LoVo (cell line): ENCODE results near the gene MRFAP1L1.
"Not testable (repeated sequence)": the region's sequence is repeated elsewhere in the genome, so short reads cannot be mapped to it uniquely, and the experiment has no call there.

Experiments used
- DNase-seq: peaks from one replicate; pipeline ENCODE4 v3.0.0-alpha.2; 2016; ENCODE audit warnings: low spot score

MRFAP1L1 gene

GRCh38 chr4:6734165-6734786 lies 24.6 kb upstream of the MRFAP1L1 start:
- no peak for DNase-seq

GRCh38 chr4:6733358-6734164 lies 23.9 kb upstream of the MRFAP1L1 start:
- DNase-seq = no peak

- DNase-seq = peak; percentile 79
Measured at GRCh38 chr4:6732441-6733357, 23.0 kb upstream of the MRFAP1L1 start.

- no peak for DNase-seq
Measured at GRCh38 chr4:6731780-6732179, 22.1 kb upstream of the MRFAP1L1 start.

- DNase-seq = no peak
Measured at GRCh38 chr4:6731318-6731675, 21.6 kb upstream of the MRFAP1L1 start.

- DNase-seq = no peak
Measured at GRCh38 chr4:6730603-6731317, 21.1 kb upstream of the MRFAP1L1 start.

DNA sequence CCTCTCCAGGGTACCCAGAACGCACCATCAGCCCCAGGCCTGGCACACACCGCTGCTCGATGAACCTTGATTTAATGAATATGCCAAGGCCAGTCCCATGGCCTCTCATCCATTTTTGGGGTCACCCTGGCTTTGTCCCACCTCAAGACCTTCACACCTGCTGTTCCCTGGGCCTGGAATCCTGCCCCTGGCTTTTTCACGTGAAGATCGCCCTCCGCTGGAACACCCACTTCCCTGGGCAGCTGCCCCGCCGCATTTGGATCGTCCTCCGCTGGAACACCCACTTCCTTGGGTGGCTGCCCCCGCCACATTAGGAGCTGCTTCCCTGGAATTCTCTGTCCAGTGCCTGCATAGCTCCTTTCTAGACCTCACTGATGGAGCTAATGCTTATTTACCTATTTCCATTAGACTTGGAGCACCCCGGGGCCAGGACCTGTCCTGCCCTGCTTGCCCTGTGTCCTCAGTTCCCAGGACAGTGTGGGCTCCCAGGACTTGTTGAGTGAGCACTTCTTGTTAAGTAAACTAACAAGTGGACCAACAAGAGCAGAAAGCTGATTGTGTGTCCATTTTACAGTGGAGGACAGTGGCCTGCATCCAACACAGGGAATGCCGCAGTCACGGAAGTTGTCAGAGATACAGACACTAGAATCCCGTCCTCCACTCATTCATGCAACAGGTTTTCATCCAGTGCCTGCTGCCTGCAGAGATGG lies 18.8 kb upstream of the MRFAP1L1 start:
- DNase-seq = no peak

DNA sequence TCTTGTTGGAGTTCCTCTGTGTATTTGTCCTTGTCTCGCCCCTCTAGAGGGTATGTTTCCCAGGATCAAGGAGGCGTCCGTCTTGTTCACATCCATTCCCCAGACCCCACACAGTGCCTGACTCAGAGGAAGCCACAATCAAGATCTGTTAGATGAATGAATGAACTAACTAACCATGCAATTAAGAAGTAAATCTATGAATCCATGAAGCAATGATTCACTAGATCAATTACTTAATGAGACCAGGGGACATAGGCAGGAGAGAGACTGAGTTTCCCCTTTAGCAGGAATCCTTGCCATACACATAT lies 18.2 kb upstream of the MRFAP1L1 start:
- no peak for DNase-seq

GRCh38 chr4:6727081-6727942 lies 17.6 kb upstream of the MRFAP1L1 start:
- DNase-seq = no peak

DNA sequence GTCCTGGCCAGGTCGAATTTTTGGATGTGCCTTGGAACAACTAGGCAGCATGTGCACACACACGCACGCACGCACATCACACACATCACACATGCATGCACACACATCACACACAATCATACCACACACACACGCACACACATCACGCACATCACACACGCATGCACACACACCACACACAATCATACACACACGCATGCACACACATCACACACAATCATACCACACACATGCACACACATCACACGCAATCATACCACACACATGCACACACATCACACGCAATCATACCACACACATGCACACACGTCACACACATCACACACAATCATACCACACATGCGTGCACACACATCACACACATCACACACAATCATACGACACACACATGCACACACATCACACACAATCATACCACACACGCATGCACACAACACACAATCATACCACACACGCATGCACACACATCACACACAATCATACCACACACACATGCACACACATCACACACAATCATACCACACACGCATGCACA lies 15.8 kb upstream of the MRFAP1L1 start:
- DNase-seq = not testable (repeated sequence)

- DNase-seq = no peak
Measured at GRCh38 chr4:6724421-6725111, 14.9 kb upstream of the MRFAP1L1 start.

- no peak for DNase-seq
Measured at GRCh38 chr4:6723851-6724250, 14.2 kb upstream of the MRFAP1L1 start.

GRCh38 chr4:6722891-6723290 lies 13.2 kb upstream of the MRFAP1L1 start:
- no peak for DNase-seq

DNA sequence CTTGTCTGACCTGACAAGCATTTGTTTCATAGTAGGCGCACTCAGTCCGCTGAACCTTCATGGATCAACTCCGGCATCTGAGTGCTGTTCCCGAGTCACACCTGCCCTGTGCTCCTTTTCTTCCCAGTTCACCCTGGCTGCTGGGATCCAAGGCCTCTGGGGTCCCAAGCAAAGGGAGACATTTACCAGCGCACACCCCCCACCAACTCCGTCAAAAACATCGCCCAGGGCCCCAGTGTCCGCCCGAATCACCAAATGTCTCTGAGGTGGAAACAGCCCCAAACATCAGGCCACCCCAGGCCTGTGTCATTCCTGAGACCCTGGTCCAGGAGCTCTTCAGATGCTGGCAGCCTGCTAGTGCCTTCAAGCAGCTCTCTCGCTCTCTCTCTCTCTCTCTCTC lies 11.5 kb upstream of the MRFAP1L1 start:
- DNase-seq = no peak

DNA sequence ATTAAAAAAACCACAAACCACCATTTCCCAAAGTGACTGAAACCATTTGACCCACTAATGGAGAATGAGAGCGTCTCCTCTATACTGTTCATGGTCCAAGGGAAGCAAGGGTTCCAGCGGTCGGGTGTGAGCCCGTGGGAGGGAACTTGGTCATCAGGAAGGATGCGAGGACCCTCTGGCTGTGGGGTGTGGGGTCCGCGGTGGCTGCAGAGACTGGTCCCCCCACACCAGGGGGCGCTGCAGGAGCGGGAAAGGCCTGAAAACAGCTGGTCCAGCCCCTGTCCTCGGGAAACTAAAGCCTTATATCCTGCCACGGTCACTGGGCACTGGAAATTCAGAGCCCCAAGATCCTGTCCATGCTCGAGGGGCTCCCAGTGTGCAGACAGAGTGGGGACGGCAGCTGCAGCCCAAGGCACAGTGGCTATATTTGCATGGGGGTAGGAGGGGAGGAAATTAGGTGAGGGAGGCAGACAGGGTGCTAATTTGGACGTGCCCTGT lies 10.6 kb upstream of the MRFAP1L1 start:
- peak; percentile 74 for DNase-seq

DNA sequence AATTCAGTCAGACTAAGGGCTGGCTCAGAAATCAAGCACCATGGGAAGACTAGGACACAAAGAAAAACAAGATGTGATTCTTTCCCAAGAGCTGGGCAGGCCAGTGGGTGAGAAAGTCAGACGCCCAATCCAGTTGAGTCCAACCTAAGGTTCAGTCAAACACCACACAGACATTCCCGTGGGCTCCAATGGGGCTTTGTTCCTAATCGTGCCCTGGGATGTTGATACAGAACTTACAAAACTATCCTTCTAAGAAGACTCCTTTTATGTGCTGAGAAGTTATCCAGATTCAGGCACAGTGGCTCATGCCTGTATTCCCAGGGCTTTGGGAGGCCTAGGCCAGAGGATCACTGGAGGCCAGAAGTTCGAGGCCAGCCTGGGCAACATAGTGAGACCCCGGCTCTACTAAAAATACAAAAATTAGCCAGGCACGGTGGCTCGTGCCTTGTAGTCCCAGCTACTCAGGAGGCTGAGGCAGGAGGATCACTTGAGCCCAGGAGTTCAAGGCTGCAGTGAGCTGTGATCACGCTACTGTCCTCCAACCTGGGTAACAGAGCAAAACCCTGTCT lies 10.0 kb upstream of the MRFAP1L1 start:
- DNase-seq = no peak

- DNase-seq = no peak
Measured at GRCh38 chr4:6718932-6719610, 9.4 kb upstream of the MRFAP1L1 start.

DNA sequence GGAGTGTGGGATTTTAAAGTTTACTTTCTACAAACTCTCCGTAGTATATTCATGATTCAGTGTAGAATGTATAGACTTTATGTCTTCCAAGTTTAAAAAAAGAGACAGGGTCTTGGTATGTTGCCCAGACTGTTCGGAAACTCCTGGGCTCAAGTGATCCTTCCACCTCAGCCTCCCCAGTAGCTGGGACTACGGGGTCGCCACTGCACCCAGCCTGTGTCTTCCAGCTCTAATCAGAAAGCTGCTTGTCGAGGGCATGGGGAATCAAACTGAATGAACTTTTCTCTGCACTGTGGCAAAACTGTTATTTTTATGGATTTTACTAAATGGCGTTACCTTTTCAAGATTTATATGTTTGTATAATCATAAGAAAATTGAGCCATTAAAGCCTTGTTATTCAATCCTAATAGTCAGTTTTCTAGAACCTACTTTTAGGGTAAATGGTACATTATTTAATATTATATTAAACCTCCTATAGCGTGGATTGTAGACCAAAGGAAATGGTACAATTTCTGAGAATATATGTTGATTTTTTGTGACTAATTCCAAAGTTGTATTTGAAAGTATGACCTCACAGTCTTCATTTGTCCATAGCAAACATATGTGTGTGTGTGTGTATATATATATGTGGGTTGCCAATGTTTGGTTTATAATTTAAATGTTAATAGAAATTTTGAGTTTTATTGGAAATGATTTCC lies 7.4 kb upstream of the MRFAP1L1 start:
- no peak for DNase-seq
